Activated naive CD8-positive, alpha-beta T cell treated with anti-CD3 and anti-CD28 coated beads for 36 hours (primary cell): ENCODE data around the gene GPLD1. TPM values are rescaled to one million over a fixed set of nuclear protein-coding genes. Genes with fewer than 3 reads are reported as not detected.

ENCODE experiments used
- DNase-seq: peaks from one replicate; pipeline ENCODE4 v3.0.0; 2021
- H3K27ac Mint-ChIP-seq: one replicate; pipeline ENCODE4 v1.8.0; 2022; ENCODE audit warnings: mild to moderate bottlenecking, moderate library complexity, mixed read lengths
- H3K27me3 Mint-ChIP-seq: one replicate; pipeline ENCODE4 v1.8.0; 2022; ENCODE audit warnings: mild to moderate bottlenecking, mixed read lengths
- H3K36me3 Mint-ChIP-seq: one replicate; pipeline ENCODE4 v1.8.0; 2021; ENCODE audit warnings: mild to moderate bottlenecking, mixed read lengths
- H3K4me1 Mint-ChIP-seq: one replicate; pipeline ENCODE4 v1.8.0; 2021; ENCODE audit warnings: mixed read lengths
- H3K4me3 Mint-ChIP-seq: one replicate; pipeline ENCODE4 v1.8.0; 2022; ENCODE audit warnings: mild to moderate bottlenecking, moderate library complexity, mixed read lengths
- H3K9me3 Mint-ChIP-seq: one replicate; pipeline ENCODE4 v1.8.0; 2022; ENCODE audit warnings: mixed read lengths
- total RNA-seq, 2 experiments: library from RNA; stranded (reverse); gene quantifications; one replicate each; pipeline ENCODE4 v1.2.3, GENCODE V29; 2021

GPLD1 gene
- total RNA-seq, 2 experiments from 2014 or later = 0.74 to 1.1 TPM

DNA sequence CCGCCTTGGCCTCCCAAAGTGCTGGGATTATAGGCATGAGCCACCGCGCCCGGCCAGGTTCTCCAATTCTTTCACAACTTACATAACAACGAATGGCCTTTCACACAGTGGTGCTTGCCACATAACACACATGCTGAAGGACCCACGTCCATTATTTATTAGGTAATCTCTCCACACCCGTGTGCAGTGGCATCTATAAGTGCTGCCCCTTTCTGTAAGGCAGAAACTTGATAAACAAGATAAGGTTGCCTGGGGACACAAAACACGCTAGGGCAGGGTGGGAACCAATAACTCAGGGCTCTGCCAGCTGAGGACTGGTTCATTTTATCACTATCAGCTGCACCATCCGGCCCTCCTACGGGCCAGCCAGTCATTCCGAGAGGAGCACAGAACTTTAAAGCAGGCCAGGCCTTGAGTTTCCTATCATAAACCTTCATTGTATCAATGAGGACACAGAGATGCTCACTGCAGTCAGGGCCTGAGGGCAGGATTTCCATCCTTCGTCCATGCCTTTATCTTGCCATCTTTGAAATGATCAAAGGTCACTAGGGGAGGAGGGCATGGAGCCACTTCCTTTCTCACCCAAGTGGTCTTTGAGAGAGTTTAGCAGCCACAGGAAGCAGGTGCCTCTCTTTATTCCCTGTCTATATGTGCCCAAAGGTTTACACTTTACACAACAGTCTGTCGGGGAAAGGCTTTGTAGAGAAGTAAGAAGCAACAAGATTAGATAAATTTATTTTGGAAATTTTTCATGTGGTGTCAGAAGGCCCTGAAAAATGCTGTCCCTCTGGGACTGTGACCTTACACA is 37.6 kb downstream of the GPLD1 start:
- Mint-ChIP-seq H3K4me1 (no peaks in the 10 kb centered on the region), H3K27ac (no peak overlapping the region), H3K9me3 (no peaks in the 10 kb centered on the region), H3K36me3 (no peaks in the 10 kb centered on the region), H3K27me3 (no peaks in the 10 kb centered on the region), H3K4me3 (no peak overlapping the region)
- DNase-seq = no peak

DNA sequence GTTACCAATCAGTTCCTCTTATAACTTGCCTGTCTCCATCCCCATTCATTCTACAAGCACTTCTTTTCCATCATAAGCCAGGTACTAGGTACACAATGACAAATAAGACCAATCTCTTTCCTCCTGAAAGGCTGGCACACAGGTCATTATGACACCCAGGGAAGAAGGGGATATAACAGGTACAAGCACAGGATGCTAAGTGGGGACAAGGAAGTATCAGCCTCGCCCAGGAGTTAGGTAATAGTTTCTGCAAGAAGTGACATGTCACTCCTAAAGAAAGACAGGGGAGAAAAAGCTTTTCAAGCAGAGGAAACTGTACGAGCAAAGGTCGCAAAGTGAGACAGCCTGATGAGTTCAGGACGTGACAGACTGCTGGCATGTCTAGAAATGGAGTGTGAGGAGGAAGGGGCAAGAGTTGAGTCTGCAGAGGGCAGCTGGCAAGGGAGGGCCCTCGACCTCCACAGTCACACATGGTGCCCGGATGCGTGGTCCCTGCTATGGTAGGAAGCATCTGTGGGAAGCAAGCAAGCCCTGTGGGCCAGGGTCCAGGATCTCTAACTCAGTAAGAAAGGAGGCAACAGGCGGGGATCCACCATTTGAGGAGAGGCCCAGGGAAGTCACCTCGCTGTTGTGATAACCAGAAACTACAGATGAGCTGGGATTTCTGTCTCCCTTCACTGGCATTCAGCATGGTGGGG is 40.4 kb downstream of the GPLD1 start:
- no peak for DNase-seq
- Mint-ChIP-seq H3K4me1 (no peaks in the 10 kb centered on the region), H3K36me3 (no peaks in the 10 kb centered on the region), H3K27me3 (no peaks in the 10 kb centered on the region), H3K27ac (no peak overlapping the region), H3K4me3 (no peak overlapping the region), H3K9me3 (no peaks in the 10 kb centered on the region)

DNA sequence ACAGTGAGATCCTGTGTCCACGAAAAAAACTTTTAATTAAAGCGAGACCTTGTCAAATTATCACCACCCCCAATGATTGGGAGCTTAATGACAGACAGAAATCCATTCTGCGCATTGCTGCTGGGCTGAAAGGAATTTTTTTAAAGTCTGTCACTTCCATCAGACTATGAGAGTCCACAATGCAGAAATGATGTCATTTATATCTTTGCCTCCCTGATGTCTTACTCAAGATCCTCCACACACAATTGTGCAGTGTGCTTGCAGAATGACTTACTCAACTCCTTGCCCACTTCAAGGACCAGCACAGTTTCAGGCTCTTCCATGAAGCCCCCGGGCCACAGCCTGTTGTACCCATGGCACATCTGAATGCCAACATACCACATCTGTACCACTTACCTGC is 41.0 kb downstream of the GPLD1 start:
- DNase-seq = no peak
- no peak overlapping the region for H3K4me3 Mint-ChIP-seq
- no peaks in the 10 kb centered on the region for H3K27me3 Mint-ChIP-seq
- H3K27ac Mint-ChIP-seq = no peak overlapping the region
- H3K9me3 Mint-ChIP-seq = no peaks in the 10 kb centered on the region
- no peaks in the 10 kb centered on the region for H3K4me1 Mint-ChIP-seq
- no peaks in the 10 kb centered on the region for H3K36me3 Mint-ChIP-seq

DNA sequence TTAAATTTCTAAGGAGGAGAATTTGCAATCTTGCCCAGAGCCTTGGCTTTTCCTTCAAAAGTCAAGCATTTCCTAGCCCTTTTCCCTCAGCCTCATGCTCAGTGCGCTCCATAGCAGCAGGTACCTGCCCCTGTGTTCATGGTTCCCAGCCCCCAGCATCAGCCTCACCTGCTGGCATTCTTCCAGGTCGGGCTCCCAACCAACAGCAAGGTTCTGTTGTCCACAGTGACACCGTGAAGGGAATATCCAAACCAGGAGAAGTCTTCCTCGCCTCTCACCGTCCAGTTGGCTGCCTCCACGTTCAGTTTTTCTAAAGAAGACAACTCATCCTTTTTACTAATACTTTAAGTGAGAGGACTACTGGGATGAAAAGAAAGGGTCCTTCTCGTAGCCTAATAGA is 42.7 kb downstream of the GPLD1 start:
- Mint-ChIP-seq H3K4me3 (no peak overlapping the region), H3K4me1 (no peaks in the 10 kb centered on the region), H3K36me3 (no peaks in the 10 kb centered on the region), H3K9me3 (no peaks in the 10 kb centered on the region), H3K27ac (no peak overlapping the region), H3K27me3 (no peaks in the 10 kb centered on the region)
- no peak for DNase-seq

DNA sequence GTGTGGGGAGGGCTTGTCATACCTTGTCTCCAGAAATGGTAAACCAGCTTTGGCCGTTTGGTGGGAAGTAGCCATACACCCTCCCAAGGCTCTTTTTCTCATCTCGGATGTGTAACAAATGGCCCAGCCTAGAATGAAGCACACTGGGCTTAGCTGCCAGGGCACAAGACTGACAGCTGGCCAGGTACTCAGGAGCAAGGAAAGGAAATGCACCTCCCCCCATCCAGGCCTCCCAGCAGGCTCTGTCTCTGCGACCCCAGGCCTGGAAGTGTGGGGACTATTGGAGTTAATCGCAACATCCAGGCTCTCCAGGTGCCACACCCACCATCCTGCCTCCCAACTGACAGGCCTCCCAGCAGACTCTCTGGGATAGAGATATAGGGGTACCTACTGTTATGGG is 43.7 kb downstream of the GPLD1 start:
- no peaks in the 10 kb centered on the region for H3K36me3 Mint-ChIP-seq

DNA sequence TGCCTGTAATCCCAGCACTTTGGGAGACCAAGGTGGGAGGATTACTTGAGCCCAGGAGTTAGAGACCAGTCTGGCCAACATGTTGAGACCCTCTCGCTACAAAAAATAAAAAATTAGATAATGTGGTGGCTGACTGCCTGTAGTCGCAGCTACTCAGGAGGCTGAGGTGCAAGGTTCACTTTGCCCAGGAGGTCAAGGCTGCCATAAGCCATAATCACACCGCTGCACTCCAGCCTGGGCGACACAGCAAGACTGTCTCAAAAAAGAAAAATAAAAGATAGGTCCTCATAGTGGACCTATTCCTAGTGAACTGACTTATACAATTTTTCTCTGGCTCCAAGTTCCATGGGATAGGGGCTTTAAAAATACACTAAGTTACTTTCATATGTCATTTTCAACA is 44.8 kb downstream of the GPLD1 start:
- Mint-ChIP-seq H3K27ac (no peak overlapping the region), H3K36me3 (no peaks in the 10 kb centered on the region), H3K27me3 (no peaks in the 10 kb centered on the region), H3K9me3 (no peaks in the 10 kb centered on the region), H3K4me3 (no peak overlapping the region), H3K4me1 (no peaks in the 10 kb centered on the region)
- no peak for DNase-seq

More for the DNA sequence above, 43.7 kb downstream of the GPLD1 start:
- Mint-ChIP-seq H3K27ac (no peak overlapping the region), H3K27me3 (no peaks in the 10 kb centered on the region), H3K9me3 (no peaks in the 10 kb centered on the region), H3K4me1 (no peaks in the 10 kb centered on the region), H3K4me3 (no peak overlapping the region)
- no peak for DNase-seq

DNA sequence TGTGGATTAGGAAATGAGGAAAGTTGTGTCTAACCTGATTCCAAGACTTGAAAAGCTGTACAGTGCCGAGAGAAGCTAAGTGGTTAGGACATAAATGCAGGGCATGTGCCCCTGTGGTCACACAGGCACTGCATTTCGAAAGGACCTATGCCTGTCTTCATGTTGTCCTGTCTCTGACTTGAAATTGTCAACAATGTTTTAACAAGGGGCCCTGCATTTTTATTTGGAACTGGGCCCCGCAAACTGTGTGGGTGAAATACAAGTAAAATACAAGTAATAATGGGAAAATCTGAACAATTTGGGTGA is 47.8 kb downstream of the GPLD1 start:
- no peaks in the 10 kb centered on the region for H3K9me3 Mint-ChIP-seq
- no peaks in the 10 kb centered on the region for H3K27me3 Mint-ChIP-seq
- DNase-seq = no peak
- H3K36me3 Mint-ChIP-seq = no peaks in the 10 kb centered on the region
- no peak overlapping the region for H3K27ac Mint-ChIP-seq
- H3K4me3 Mint-ChIP-seq = no peak overlapping the region
- H3K4me1 Mint-ChIP-seq = no peaks in the 10 kb centered on the region

DNA sequence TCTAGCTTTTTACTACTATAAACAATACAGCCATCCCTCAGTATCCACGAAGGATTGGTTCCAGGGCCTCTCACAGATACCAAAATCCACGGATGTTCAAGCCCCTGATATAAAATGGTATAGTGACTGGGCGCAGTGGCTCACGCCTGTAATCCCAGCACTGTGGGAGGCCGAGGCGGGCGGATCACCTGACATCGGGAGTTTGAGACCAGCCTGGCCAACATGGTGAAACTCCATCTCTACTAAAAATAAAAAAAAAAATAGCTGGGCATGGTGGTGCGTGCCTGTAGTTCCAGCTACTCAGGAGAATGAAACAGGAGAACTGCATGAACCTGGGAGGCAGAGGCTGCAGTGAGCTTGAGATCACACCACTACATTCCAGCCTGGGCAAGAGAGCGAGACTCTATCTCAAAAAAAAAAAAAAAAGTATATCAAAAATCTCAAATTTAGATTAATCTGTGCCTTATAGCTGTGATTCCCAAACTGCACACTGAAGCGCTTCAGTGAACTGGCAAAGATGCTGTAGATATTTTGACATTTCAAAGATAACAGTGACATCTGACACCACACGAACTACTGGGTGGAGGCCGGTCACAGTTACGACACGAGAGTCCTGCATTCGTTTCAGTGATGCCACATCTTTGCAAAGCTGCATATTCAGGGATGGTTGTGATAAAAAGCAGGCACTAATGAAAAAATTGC is 48.3 kb downstream of the GPLD1 start:
- no peak for DNase-seq
- Mint-ChIP-seq H3K36me3 (no peaks in the 10 kb centered on the region), H3K9me3 (no peaks in the 10 kb centered on the region), H3K4me1 (no peaks in the 10 kb centered on the region), H3K27ac (no peak overlapping the region), H3K4me3 (no peak overlapping the region), H3K27me3 (no peaks in the 10 kb centered on the region)

DNA sequence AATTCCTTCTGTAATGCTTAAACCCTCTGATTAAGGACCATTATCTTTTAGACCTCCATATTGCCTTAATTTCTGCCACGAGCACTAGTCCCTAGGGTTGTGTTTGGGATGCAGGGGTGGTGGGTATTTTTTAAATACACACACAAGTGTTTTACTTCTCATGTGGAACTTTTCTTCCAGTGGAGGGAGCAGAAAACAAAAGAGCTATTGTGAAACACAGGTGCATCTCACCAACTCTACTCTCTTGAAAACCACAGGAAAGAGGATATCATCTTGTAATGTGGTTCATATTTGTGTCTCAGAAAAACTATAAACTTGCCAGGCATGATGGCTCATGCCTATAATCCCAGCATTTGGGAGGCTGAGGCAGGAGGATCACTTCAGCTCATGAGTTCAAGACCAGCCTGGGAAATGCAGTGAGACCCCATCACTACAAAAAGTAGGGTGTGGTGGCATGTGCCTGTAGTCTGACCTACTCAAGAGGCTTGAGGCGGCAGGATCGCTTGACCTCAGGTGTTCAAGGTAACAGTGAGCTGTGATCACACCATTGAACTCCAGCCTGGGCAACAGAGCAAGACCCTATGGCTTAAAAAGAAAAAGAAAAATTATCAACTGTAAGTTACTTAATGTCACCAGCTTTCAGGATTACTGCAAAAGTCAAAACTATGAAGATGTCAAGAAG is 49.4 kb downstream of the GPLD1 start:
- Mint-ChIP-seq H3K36me3 (no peaks in the 10 kb centered on the region), H3K27ac (no peak overlapping the region), H3K27me3 (no peaks in the 10 kb centered on the region), H3K9me3 (no peaks in the 10 kb centered on the region), H3K4me1 (no peaks in the 10 kb centered on the region), H3K4me3 (no peak overlapping the region)
- no peak for DNase-seq

DNA sequence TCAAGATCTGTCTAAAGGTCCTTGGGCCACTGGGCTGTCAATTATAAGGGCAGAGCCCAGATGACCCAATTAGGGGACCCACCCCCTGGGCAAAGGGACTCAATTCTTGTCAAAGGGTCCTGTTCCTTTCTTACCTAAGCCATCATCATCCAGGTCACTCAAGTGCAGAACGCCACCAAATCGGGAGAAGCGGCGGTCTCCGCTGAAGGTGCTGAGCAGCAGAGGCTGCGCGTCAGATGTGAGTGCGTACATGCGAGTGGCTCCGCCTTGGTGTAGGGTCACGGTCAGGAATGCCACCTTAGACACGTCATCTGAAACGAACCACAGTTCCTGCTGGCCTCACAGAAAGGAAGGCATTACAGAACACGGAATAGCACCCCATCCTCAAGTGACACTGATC is 52.4 kb downstream of the GPLD1 start:
- DNase-seq = no peak
- H3K4me1 Mint-ChIP-seq = no peaks in the 10 kb centered on the region
- H3K27ac Mint-ChIP-seq = no peak overlapping the region
- H3K4me3 Mint-ChIP-seq = no peak overlapping the region
- no peaks in the 10 kb centered on the region for H3K27me3 Mint-ChIP-seq
- no peaks in the 10 kb centered on the region for H3K9me3 Mint-ChIP-seq
- H3K36me3 Mint-ChIP-seq = no peaks in the 10 kb centered on the region

DNA sequence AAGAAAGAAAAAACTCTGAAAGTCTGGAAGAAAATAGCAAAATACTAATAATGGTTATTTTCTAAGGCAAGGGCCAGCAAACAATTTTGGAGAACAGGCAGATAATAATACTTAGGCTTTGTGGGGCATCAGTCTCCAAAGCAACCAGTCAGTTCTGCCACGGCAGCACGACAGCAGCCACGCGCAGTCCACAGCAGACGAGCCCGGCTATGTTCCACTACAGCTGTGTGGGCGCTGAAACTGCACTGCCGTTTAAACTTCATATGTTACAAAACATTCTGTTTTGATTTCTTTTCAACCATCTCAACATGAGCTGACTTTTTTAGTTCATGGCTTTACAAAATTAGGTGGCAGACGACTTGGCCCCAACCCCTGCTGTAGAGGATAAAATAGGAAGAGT is 56.8 kb downstream of the GPLD1 start:
- Mint-ChIP-seq H3K9me3 (no peaks in the 10 kb centered on the region), H3K4me1 (no peaks in the 10 kb centered on the region), H3K36me3 (peaks cover 5% of the 10 kb centered on the region), H3K27ac (no peak overlapping the region), H3K4me3 (no peak overlapping the region), H3K27me3 (no peaks in the 10 kb centered on the region)
- no peak for DNase-seq

DNA sequence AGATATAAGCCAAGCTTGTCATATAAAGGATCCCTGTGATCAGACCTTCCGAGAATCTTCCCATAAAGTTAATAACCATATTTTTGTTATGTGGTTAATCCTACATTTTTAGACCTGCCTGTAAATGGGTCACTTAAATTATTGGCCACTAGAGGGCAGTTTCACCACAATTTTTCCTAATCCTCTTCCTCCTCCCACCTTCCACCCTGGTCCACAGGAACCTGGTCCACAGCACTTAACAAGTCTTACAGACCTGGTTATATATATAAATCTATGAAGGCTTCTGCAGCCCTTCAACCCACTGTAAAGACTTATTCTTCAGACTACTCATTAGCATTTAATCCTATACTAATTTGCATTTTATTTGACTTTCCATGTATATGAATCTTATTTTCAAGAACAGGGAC is 58.3 kb downstream of the GPLD1 start:
- H3K27me3 Mint-ChIP-seq = no peaks in the 10 kb centered on the region
- no peak overlapping the region for H3K27ac Mint-ChIP-seq
- no peak for DNase-seq
- H3K9me3 Mint-ChIP-seq = no peaks in the 10 kb centered on the region
- peaks cover 5% of the 10 kb centered on the region for H3K36me3 Mint-ChIP-seq
- H3K4me3 Mint-ChIP-seq = no peak overlapping the region
- H3K4me1 Mint-ChIP-seq = no peaks in the 10 kb centered on the region

DNA sequence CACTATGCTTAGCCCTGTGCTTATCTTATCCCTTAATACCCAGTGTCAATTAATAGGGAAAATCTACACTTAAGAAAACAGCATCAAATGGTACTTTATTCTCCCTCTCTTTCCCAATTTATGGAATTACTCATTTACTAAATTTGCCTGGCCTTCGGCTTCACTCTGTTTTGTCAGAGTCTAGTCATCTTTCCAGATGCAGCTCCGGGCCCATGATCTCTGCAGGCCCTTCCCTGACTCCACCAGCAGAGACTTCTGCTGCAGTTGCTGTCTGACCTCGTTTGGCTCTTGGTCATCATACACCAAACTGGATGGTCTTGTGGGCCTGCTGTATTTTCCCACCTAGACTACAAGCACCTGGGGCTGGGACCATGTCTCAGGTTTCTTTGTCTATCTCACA is 59.3 kb downstream of the GPLD1 start:
- DNase-seq = no peak
- Mint-ChIP-seq H3K9me3 (no peaks in the 10 kb centered on the region), H3K4me3 (no peak overlapping the region), H3K27me3 (no peaks in the 10 kb centered on the region), H3K4me1 (no peaks in the 10 kb centered on the region), H3K36me3 (peaks cover 5% of the 10 kb centered on the region), H3K27ac (no peak overlapping the region)

DNA sequence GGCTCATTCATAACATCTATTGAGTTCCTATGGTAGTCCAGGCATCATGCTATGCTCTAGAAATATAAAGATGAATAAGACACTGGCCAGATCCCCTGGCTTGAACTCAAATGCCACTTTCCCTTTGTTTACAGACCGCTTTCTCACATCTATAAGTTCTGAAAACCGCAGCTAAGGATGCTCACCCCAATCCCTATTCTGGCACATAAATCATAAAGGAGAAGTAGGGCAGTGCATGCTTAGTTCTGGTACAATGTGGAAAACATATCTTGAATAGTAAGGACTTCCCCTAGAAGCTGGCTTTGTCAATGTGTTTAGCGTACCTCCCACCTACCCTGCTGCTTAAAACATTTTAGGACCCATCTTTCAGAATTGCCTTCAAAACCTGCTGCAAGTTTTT is 60.2 kb downstream of the GPLD1 start:
- H3K36me3 Mint-ChIP-seq = peaks cover 5% of the 10 kb centered on the region
- no peaks in the 10 kb centered on the region for H3K27me3 Mint-ChIP-seq
- no peak for DNase-seq
- H3K9me3 Mint-ChIP-seq = no peaks in the 10 kb centered on the region
- no peak overlapping the region for H3K27ac Mint-ChIP-seq
- H3K4me1 Mint-ChIP-seq = no peaks in the 10 kb centered on the region
- no peak overlapping the region for H3K4me3 Mint-ChIP-seq

DNA sequence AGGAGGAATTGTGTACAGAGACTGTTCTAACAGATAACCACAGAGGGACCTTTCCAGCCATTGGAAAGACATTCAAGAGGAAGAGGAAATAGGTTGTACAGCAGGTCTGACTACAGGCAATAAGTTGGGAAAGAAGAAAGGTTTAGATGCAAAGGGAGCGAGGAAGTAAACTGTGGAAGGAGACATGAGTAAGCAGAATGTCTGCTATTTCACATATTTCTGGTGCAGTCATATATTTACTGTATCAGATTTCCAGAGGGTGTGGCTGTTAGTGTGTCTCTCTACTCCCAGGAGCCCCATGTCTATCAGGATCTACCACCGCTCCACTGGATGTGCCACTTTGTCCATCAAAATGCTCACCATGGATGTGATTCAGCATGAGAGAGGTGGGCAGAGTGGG is 60.8 kb downstream of the GPLD1 start:
- Mint-ChIP-seq H3K36me3 (peaks cover 5% of the 10 kb centered on the region), H3K27me3 (no peaks in the 10 kb centered on the region), H3K4me3 (no peak overlapping the region), H3K27ac (no peak overlapping the region), H3K9me3 (no peaks in the 10 kb centered on the region), H3K4me1 (no peaks in the 10 kb centered on the region)
- DNase-seq = no peak
